ENCODE data around the gene WDR7.

The WDR7 gene

DNA sequence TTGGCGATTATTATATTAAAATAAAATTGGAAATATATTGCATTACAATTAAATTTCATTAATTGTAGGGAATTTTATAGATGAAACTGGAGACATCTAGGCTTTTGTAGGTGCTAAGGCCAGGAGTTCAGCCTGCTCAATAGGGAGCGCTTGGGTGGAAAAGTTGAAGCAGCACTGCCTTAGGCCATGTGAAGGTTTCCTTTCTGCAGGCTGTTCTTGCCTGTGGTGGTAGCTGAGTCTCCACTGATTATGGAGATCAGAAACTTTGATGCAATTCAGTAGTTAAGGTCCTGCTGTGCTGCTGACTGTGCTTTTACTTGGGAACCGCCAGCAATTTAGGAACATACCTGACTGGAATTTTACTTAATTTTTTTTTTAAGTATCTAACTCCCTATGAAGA, 315.9 kb downstream of the WDR7 start:
- Histone ChIP-seq H3K27me3 (replicated peaks; ENCODE audit: insufficient read depth, low read length) (no peaks in the 10 kb centered on the region), H3K79me2 (ENCODE audit: low read length) (no peaks in the 10 kb centered on the region), H3K4me2 (ENCODE audit: low read depth, low read length) (no peak overlapping the region), H3K9me2 (replicated peaks; ENCODE audit: insufficient read depth, low read length) (no peaks in the 10 kb centered on the region), H3K9me3 (replicated peaks; ENCODE audit: insufficient read depth, low read length) (no peaks in the 10 kb centered on the region), H3K36me3 (replicated peaks; ENCODE audit: insufficient read depth, low read length) (no peaks in the 10 kb centered on the region), H3K27ac (ENCODE audit: low read length) (no peak overlapping the region), H3K4me1 (ENCODE audit: low read length) (no peaks in the 10 kb centered on the region), H2AFZ (ENCODE audit: low read length) (no peak overlapping the region), H3K9ac (ENCODE audit: low read length) (no peak overlapping the region), H3K4me3 (ENCODE audit: low read length) (no peak overlapping the region), H4K20me1 (ENCODE audit: insufficient read depth, low read length) (no peaks in the 10 kb centered on the region), H3F3A (ENCODE audit: insufficient read depth, low read length) (no peaks in the 10 kb centered on the region; the same call in 1 of the 2 replicates)
- TF ChIP-seq, protein P1, sequence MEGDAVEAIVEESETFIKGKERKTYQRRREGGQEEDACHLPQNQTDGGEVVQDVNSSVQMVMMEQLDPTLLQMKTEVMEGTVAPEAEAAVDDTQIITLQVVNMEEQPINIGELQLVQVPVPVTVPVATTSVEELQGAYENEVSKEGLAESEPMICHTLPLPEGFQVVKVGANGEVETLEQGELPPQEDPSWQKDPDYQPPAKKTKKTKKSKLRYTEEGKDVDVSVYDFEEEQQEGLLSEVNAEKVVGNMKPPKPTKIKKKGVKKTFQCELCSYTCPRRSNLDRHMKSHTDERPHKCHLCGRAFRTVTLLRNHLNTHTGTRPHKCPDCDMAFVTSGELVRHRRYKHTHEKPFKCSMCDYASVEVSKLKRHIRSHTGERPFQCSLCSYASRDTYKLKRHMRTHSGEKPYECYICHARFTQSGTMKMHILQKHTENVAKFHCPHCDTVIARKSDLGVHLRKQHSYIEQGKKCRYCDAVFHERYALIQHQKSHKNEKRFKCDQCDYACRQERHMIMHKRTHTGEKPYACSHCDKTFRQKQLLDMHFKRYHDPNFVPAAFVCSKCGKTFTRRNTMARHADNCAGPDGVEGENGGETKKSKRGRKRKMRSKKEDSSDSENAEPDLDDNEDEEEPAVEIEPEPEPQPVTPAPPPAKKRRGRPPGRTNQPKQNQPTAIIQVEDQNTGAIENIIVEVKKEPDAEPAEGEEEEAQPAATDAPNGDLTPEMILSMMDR (IDR thresholded peaks at IDR 0.05; ENCODE audit: low read length), result no peak
- TF ChIP-seq EZH2phosphoT487 (IDR thresholded peaks at IDR 0.05; ENCODE audit: low read length) (no peak), EZH2 (optimal IDR thresholded peaks at IDR 0.05; ENCODE audit: low read depth, low read length) (no peak)
- DNase-seq, result no peak

- DNase-seq, result no peak
Measured at GRCh38 chr18:56973487-56973886, 322.3 kb downstream of the WDR7 start.

DNA sequence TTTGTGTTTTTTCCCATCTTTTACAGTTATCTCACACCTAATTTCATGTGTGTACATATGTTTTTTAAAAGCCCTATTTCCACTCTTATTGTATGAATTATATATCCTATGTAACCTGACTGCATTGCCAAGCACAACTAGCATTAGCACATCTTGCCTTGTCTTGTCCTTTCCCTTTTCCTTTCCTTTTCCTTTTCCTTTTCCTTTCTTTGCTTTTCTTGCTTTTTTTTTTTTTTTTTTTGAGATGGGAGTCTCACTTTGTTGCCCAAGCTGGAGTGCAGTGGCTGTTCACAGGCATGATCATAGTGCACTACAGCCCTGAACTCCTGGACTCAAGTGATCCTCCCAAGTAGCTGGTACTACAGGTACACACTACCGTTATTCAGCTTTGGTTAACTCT, 323.0 kb downstream of the WDR7 start:
- no peak overlapping the region for H3K4me3 ChIP-seq (ENCODE audit: low read length)
- DNase-seq, result no peak
- no peaks in the 10 kb centered on the region for H4K20me1 ChIP-seq (ENCODE audit: insufficient read depth, low read length)
- no peak overlapping the region for H3K27ac ChIP-seq (ENCODE audit: low read length)
- no peaks in the 10 kb centered on the region for H3K36me3 ChIP-seq (replicated peaks; ENCODE audit: insufficient read depth, low read length)
- H3K4me1 ChIP-seq (ENCODE audit: low read length), result no peaks in the 10 kb centered on the region
- H3F3A ChIP-seq (ENCODE audit: insufficient read depth, low read length), result no peaks in the 10 kb centered on the region
- TF ChIP-seq EZH2 (optimal IDR thresholded peaks at IDR 0.05; ENCODE audit: low read depth, low read length) (no peak), EZH2phosphoT487 (IDR thresholded peaks at IDR 0.05; ENCODE audit: low read length) (no peak)
- TF ChIP-seq, protein P1 (IDR thresholded peaks at IDR 0.05; ENCODE audit: low read length), result no peak
- H3K27me3 ChIP-seq (replicated peaks; ENCODE audit: insufficient read depth, low read length), result no peaks in the 10 kb centered on the region
- H2AFZ ChIP-seq (ENCODE audit: low read length), result no peak overlapping the region
- no peaks in the 10 kb centered on the region for H3K9me3 ChIP-seq (replicated peaks; ENCODE audit: insufficient read depth, low read length)
- no peak overlapping the region for H3K4me2 ChIP-seq (ENCODE audit: low read depth, low read length)
- no peaks in the 10 kb centered on the region for H3K79me2 ChIP-seq (ENCODE audit: low read length)
- H3K9ac ChIP-seq (ENCODE audit: low read length), result no peak overlapping the region
- no peaks in the 10 kb centered on the region for H3K9me2 ChIP-seq (replicated peaks; ENCODE audit: insufficient read depth, low read length)

More at GRCh38 chr18:56973487-56973886, 322.3 kb downstream of the WDR7 start:
- no peaks in the 10 kb centered on the region for H3K36me3 ChIP-seq (replicated peaks; ENCODE audit: insufficient read depth, low read length)
- no peaks in the 10 kb centered on the region for H3K27me3 ChIP-seq (replicated peaks; ENCODE audit: insufficient read depth, low read length)
- H3K9ac ChIP-seq (ENCODE audit: low read length), result no peak overlapping the region
- no peak overlapping the region for H2AFZ ChIP-seq (ENCODE audit: low read length)
- no peaks in the 10 kb centered on the region for H3K79me2 ChIP-seq (ENCODE audit: low read length)
- no peak for TF ChIP-seq EZH2 (optimal IDR thresholded peaks at IDR 0.05; ENCODE audit: low read depth, low read length)
- no peaks in the 10 kb centered on the region for H3K4me1 ChIP-seq (ENCODE audit: low read length)
- no peaks in the 10 kb centered on the region for H4K20me1 ChIP-seq (ENCODE audit: insufficient read depth, low read length)
- H3K4me2 ChIP-seq (ENCODE audit: low read depth, low read length), result no peak overlapping the region
- H3K9me3 ChIP-seq (replicated peaks; ENCODE audit: insufficient read depth, low read length), result no peaks in the 10 kb centered on the region
- H3K27ac ChIP-seq (ENCODE audit: low read length), result no peak overlapping the region
- H3K4me3 ChIP-seq (ENCODE audit: low read length), result no peak overlapping the region
- no peaks in the 10 kb centered on the region for H3K9me2 ChIP-seq (replicated peaks; ENCODE audit: insufficient read depth, low read length)
- H3F3A ChIP-seq (ENCODE audit: insufficient read depth, low read length), result no peaks in the 10 kb centered on the region

GRCh38 chr18:56975276-56975675, 324.1 kb downstream of the WDR7 start:
- Histone ChIP-seq H2AFZ (ENCODE audit: low read length) (no peak overlapping the region), H3K9ac (ENCODE audit: low read length) (no peak overlapping the region), H4K20me1 (ENCODE audit: insufficient read depth, low read length) (no peaks in the 10 kb centered on the region), H3K4me2 (ENCODE audit: low read depth, low read length) (no peak overlapping the region), H3K27ac (ENCODE audit: low read length) (no peak overlapping the region), H3K27me3 (replicated peaks; ENCODE audit: insufficient read depth, low read length) (no peaks in the 10 kb centered on the region), H3K4me3 (ENCODE audit: low read length) (no peak overlapping the region), H3K4me1 (ENCODE audit: low read length) (no peaks in the 10 kb centered on the region), H3F3A (ENCODE audit: insufficient read depth, low read length) (no peaks in the 10 kb centered on the region), H3K9me2 (replicated peaks; ENCODE audit: insufficient read depth, low read length) (no peaks in the 10 kb centered on the region), H3K9me3 (replicated peaks; ENCODE audit: insufficient read depth, low read length) (no peaks in the 10 kb centered on the region), H3K79me2 (ENCODE audit: low read length) (no peaks in the 10 kb centered on the region), H3K36me3 (replicated peaks; ENCODE audit: insufficient read depth, low read length) (no peaks in the 10 kb centered on the region)
- DNase-seq, result no peak
- TF ChIP-seq EZH2 (optimal IDR thresholded peaks at IDR 0.05; ENCODE audit: low read depth, low read length) (no peak), EZH2phosphoT487 (IDR thresholded peaks at IDR 0.05; ENCODE audit: low read length) (no peak)
- TF ChIP-seq, protein P1 (IDR thresholded peaks at IDR 0.05; ENCODE audit: low read length), result no peak
